ENCODE measurements around the gene SYTL3.

SYTL3 gene

DNA sequence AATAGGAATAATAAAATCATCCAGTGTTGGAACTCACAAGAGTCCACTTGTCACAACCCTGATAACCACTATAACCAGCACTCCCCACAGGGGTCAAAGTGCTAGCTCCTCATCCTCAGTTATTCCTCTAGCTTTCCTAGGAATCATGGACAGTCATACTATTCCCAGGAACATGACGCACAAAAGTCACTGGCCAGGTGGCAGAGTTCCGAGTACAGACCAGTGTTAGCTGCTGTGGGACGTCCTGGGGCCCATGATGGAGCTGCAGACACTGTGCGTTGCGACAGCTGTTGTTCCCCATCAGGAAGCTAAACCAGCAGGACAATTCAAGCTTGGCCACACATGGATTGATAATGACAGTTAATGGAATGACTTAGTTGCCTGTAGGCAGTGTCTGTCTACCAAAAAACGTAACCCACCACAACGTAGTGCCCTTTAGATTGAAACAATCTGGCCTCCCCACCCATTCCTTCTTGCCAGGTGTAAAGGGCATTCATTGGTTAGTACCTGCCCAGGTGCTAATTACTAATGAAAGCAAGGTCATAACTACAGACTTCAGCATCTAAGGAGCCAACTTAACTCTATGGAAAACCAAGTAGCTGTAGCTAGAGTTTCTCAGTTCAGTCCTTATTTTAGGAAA lies 151.9 kb downstream of the SYTL3 start:
- no peak for DNase-seq

- DNase-seq = peak; percentile 82
Observed at GRCh38 chr6:158803733-158804143, 153.9 kb downstream of the SYTL3 start.

DNA sequence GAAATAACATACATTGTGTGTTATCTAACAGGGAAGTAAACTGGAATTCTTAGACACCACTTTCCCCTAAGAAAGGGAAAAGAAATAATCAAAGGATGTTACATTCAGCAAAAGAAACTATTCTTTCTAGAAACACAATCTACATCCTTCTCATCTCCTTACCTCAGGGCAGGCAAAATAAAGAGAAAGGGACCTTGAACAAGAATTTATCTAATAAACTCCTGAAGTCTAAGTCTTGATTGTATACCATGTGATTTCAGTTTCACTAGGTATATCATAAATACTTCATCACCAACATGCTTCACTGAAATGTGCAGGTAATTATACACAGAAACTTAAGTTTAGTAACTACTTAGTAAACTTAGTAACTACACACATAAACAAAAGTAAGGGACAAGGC lies 154.4 kb downstream of the SYTL3 start:
- DNase-seq = no peak

DNA sequence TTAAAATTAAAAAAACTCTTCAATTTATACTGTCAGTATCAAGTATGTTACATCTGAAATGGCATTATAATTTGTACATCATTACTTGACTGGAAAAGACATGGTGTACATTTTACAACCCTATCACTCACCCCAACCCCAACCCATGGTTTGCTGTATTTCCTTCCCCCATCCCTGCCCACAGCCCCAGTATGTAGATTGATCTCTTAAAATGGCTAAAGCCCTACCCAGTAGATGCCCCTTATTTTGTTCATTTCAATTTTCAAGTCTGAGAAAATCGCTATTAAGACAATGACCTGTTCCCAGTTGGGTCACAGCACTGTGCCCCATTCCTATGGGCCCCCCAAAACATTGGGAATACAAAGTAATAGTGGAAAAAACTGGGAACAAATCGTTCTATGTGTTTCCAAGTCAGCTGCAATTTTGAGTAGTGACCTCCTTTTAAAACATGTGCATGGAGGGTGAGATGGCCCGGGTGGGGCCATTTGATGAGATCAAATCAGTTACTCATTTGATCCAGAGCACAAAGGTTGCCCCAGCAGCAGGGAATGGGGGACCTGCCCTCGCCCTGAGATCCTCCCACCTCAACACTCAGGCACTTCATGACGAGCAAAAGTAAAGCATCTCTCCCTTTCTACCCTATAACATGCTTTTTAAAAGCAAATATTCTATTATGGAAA lies 156.0 kb downstream of the SYTL3 start:
- DNase-seq = no peak

- no peak for DNase-seq
Observed at GRCh38 chr6:158807515-158808441, 157.9 kb downstream of the SYTL3 start.

DNA sequence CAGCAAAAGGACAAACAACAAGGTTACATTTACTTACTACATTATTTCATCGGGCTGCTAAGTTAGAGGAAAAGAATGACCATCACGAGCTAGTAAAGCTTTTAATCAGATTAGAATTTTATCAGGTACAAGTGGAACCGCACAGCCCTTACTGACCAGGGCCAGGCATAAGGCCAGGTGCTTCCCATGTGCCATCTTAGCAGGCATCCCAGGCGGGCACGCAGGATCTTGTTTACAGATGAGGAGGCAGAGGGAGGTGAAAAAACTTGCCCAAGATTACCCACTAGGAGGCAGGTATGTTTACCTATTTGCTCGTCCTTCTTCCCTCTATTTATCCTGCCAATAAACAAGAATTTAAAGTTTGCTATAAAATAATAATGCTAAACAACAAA lies 158.6 kb downstream of the SYTL3 start:
- no peak for DNase-seq

DNA sequence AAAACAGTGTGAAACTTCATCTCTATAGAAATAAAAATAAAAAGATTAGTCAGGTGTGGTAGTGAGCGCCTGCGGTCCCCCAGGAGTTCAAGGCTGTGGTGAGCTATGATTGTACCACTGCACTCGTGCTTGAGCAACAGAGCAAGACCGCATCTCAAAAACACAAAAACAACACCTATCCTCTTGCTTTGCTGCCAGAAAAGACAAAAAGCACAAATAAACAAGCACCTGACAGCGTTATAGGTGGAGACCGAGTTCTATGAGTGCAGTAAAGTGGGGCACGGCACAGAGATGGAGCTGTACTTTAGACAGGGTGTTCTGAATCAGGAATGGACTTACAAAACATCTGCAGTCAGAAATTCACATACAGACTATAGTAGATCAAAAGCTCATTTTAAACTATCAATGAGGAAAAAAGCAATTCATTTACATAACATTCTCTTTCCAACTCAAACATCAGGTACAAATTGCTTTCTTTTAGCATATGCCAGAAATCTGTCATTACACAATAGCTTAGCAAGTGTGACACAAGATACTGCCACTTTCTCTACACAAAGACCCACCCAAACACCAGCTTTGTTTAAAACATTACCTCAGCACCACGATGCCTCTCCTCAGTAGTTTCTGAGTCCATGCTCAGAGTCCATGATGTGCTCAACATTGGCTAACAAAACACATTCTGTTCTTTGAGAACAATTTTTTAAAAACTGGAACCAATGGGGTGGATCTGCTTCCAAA lies 159.3 kb downstream of the SYTL3 start:
- DNase-seq = no peak

DNA sequence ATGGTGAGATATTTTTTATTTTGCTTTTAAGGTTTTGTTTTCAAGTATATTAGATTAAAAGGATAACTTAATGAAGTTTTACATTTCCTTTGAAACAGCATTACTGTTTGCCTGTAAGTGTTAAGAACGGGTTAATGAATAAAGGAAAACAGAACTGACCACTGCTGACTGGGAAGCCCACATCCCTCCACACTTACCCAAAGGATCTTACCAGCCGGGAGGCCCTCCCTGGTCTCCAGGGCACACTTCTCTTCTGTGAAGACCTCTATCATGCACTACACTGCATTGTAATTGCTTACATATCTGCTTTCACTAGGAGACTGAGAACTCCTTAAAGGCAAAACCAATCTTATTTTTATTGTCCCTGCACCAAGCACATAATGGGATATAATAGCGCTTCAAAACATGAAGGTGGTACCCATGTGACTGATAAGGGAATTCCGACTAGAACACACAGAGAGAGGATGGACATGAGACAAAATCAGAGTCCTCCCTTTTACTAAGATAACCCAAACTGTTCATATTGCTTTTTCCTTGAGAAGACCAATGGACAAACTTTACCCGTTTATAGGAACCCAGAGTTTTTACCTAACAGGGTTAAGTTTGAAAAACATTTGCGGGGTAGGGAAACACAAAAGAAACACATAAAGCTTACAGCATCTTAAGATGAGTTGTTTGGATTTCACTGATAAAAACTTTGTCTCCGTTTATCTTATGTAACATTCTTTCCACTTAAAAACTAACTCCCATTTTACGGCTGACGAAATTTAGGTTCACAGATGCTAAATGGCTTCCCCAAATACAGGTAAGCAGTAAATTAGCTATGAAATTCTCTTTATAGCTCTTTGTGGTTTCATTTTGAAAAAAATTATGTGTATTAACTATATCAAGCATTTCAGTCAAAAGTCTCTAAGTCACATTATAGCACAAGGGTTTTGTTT lies 160.6 kb downstream of the SYTL3 start:
- no peak for DNase-seq

- DNase-seq = no peak
Observed at GRCh38 chr6:158812611-158813010, 162.8 kb downstream of the SYTL3 start.

DNA sequence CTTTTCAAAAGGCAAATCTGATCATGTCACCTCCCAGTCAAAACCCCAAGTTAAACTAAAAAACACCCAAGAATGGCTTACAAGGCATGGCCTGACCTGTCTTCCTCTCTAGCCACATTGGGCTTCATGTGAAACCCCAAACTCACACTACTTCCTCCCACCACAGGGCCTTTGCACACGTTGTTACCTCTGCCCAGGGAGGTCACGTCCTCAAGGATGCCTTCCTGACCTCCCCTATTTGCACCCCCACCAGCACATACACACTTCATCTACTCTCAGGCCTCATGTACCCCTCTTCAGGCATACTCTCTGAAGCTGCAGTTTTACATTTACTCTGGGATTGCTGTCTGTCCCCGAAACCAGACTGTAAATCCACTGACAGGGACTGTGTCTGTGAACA lies 163.2 kb downstream of the SYTL3 start:
- no peak for DNase-seq

Data from Kasumi-1 (cell line).